Smooth muscle cell (in vitro differentiated cells): ENCODE data around the gene ERG28. TPM values are rescaled to one million over a fixed set of nuclear protein-coding genes. Genes with fewer than 3 reads are reported as not detected.

Experiments used
- DNase-seq: peaks from one replicate; lab custom pipeline; 2025; ENCODE audit not compliant: unreplicated experiment; lab: John Stamatoyannopoulos, UW
- H2AFZ ChIP-seq: fragments of 200-600 bp; sonication (generic); 2 replicates; pipeline ENCODE4 v1.6.0; 2016; ENCODE audit warnings: antibody characterized with exemption, low read depth, mild to moderate bottlenecking
- H3F3A ChIP-seq: fragments of 200-600 bp; sonication (generic); 2 replicates; pipeline ENCODE4 v1.6.0; 2017; ENCODE audit warnings: antibody characterized with exemption, low read depth
- H3K27ac ChIP-seq: fragments of 200-600 bp; sonication (generic); 2 replicates; pipeline ENCODE4 v1.5.1; 2016; ENCODE audit warnings: low read depth, mild to moderate bottlenecking
- H3K27me3 ChIP-seq: fragments of 200-600 bp; sonication (generic); 2 replicates; pipeline ENCODE4 v1.6.1; 2016; ENCODE audit warnings: low read depth, mild to moderate bottlenecking
- H3K36me3 ChIP-seq: fragments of 200-600 bp; sonication (generic); 2 replicates; pipeline ENCODE4 v1.5.1; 2016; ENCODE audit warnings: low read depth
- H3K4me1 ChIP-seq: fragments of 200-600 bp; sonication (generic); 2 replicates; pipeline ENCODE4 v1.5.1; 2016; ENCODE audit warnings: low read depth
- H3K4me2 ChIP-seq: fragments of 200-600 bp; sonication (generic); 2 replicates; pipeline ENCODE4 v1.6.0; 2016; ENCODE audit warnings: mild to moderate bottlenecking
- H3K4me3 ChIP-seq: fragments of 200-600 bp; sonication (generic); 2 replicates; pipeline ENCODE4 v1.5.1; 2016; ENCODE audit warnings: mild to moderate bottlenecking
- H3K79me2 ChIP-seq: fragments of 200-600 bp; sonication (generic); 2 replicates; pipeline ENCODE4 v1.6.0; 2016; ENCODE audit warnings: low read depth, mild to moderate bottlenecking
- H3K9ac ChIP-seq: fragments of 200-600 bp; sonication (generic); 2 replicates; pipeline ENCODE4 v1.6.0; 2016; ENCODE audit warnings: low read depth
- H3K9me3 ChIP-seq: fragments of 200-600 bp; sonication (generic); replicated peaks from 2 replicates; pipeline ENCODE4 v1.5.1; 2016; ENCODE audit warnings: low read depth
- H4K20me1 ChIP-seq: fragments of 200-600 bp; sonication (generic); 2 replicates; pipeline ENCODE4 v1.6.0; 2016; ENCODE audit warnings: low read depth
- WGBS: methylation state at CpG from one replicate; pipeline ENCODE4 v1.1.7; 2016; ENCODE audit warnings: low lambda C conversion rate; 5-methylcytosine and 5-hydroxymethylcytosine counted together
- polyA plus RNA-seq: library from polyadenylated mRNA; unstranded; fragments of >200 nt; fragmentation: Nextera tagmentation; extraction: Ambion mirVana; gene quantifications from 2 replicates; pipeline ENCODE4 v1.2.1, GENCODE V29; 2016
- total RNA-seq: library from RNA; depleted of rRNA; stranded (reverse); fragments of >200 nt; gene quantifications from 2 replicates; pipeline ENCODE4 v1.2.3, GENCODE V29; 2014
- TF ChIP-seq, protein P1 (sequence below): fragments of 200-600 bp; sonication (generic); IDR thresholded peaks from 2 replicates; pipeline ENCODE4 v1.5.1; 2017; ENCODE audit warnings: borderline replicate concordance, mild to moderate bottlenecking, antibody characterized with exemption; ENCODE audit not compliant: insufficient read depth, poor library complexity, severe bottlenecking

Gene ERG28
- total and polyA plus RNA-seq, 2 experiments from 2014 or later, result 35.0 to 44.9 TPM

DNA sequence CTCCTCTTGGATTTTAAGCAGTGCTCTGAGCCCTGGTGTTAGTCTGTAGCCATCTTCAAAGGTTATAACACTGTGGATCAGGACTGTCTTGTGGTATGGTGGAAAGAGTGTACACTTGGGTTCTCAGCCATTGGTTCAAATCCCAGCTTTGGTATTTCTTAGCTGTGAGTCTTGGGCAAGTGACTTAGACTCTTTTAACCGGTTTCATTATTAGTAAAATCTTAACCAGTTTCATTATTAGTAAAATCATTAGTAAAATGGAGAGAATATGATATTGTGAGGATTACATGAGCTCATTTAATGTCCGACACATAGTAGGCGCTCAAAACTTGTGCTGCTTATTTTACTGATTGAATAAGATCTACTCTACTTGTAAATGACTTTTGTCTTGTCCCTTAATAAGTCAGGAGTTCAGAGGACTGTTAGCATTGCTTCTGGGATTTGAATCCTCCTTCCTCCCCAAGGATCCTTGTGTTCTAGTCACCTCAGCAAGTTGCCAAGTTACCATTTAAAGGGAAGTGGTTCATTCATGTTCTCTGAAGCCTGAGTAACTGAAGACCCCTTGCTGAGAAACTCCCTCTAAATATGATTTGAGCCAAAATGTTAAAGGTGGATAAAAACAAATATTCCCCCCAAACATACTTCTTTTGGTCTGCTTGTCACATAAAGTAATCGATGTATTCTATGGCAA, 12.8 kb upstream of the ERG28 start:
- DNase-seq, result no peak

DNA sequence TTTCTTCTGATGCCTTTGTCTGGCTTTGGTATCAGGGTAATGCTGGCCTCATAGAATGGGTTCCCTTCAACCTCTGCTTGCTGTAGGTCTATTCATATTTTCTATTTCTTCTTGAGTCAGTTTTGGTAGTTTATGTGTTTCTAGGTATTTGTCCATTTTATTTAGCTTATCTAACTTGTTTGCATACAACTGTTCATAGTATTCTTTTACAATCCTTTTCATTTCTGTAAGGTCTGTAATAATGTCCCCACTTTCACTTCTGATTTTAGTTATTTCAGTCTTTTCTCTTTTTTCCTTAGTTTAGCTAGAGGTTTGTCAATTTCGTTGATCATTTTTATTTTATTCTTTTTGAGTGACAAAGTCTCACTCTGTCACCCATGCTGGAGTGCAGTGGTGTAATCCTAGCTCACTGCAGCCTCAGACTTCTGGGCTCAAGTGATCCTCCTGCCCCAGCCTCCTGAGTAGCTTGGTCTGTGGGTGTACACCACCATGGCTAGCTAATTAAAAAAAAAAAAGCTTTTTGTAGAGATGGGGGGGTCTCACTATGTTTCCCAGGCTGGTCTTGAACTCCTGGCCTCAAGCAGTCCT, 12.0 kb upstream of the ERG28 start:
- TF ChIP-seq, protein P1, sequence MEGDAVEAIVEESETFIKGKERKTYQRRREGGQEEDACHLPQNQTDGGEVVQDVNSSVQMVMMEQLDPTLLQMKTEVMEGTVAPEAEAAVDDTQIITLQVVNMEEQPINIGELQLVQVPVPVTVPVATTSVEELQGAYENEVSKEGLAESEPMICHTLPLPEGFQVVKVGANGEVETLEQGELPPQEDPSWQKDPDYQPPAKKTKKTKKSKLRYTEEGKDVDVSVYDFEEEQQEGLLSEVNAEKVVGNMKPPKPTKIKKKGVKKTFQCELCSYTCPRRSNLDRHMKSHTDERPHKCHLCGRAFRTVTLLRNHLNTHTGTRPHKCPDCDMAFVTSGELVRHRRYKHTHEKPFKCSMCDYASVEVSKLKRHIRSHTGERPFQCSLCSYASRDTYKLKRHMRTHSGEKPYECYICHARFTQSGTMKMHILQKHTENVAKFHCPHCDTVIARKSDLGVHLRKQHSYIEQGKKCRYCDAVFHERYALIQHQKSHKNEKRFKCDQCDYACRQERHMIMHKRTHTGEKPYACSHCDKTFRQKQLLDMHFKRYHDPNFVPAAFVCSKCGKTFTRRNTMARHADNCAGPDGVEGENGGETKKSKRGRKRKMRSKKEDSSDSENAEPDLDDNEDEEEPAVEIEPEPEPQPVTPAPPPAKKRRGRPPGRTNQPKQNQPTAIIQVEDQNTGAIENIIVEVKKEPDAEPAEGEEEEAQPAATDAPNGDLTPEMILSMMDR, result no peak
- WGBS, result 96% methylated on average over 1 of the region's 1 CpG
- Histone ChIP-seq H3K27ac (no peak overlapping the region), H3K36me3 (peaks cover 6% of the 10 kb centered on the region), H3F3A (no peaks in the 10 kb centered on the region), H3K9ac (no peak overlapping the region), H3K4me3 (no peak overlapping the region), H2AFZ (no peak overlapping the region), H3K27me3 (no peaks in the 10 kb centered on the region), H3K9me3 (no peaks in the 10 kb centered on the region), H3K4me2 (no peak overlapping the region), H3K4me1 (peaks cover 3% of the 10 kb centered on the region), H3K79me2 (peaks cover 7% of the 10 kb centered on the region), H4K20me1 (peaks cover 15% of the 10 kb centered on the region)
- no peak for DNase-seq

More for the DNA sequence above, 12.8 kb upstream of the ERG28 start:
- peaks cover 6% of the 10 kb centered on the region for H3K36me3 ChIP-seq
- no peaks in the 10 kb centered on the region for H3K9me3 ChIP-seq
- peaks cover 15% of the 10 kb centered on the region for H4K20me1 ChIP-seq
- no peaks in the 10 kb centered on the region for H3K27me3 ChIP-seq
- WGBS, result 97% methylated on average over 4 of the region's 4 CpGs
- peaks cover 3% of the 10 kb centered on the region for H3K4me1 ChIP-seq
- H3K79me2 ChIP-seq, result peaks cover 7% of the 10 kb centered on the region
- TF ChIP-seq, protein P1, result no peak
- no peaks in the 10 kb centered on the region for H3F3A ChIP-seq
- no peak overlapping the region for H3K4me2 ChIP-seq
- H3K9ac ChIP-seq, result no peak overlapping the region
- H2AFZ ChIP-seq, result no peak overlapping the region
- no peak overlapping the region for H3K4me3 ChIP-seq
- H3K27ac ChIP-seq, result no peak overlapping the region

DNA sequence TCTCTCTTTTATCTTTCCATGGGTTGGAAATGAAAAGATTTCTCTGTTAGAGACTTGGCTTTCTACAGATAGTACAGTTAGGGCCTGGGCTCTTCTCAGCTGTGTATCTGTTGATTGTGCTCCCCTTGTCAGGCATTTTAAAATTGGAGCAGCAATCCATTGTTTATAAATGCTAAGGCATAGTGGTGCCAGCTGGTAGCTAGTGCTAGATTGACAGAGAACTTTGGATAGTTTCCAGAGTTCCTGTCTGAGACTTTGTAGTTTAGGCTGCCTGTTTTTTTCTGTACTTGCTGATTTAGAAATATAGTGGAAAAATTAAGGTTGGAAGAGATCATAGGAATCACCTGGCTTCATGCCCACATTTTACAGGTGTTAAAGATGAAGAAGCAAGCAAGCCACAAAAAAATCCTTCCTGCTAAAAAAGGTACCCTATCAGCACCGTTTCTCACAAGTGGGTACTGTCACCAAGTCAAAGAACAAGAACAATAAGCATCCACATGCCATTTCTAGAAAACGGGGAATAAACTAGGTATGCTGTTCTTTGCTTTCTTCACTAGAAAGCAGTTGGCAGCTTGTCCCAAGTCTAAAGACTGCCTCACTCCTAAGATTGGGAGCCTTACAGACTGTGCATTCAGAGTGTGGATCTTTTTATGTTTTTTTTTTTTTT, 6.6 kb upstream of the ERG28 start:
- H3K27ac ChIP-seq, result no peak overlapping the region
- H3K27me3 ChIP-seq, result no peaks in the 10 kb centered on the region
- no peak for DNase-seq
- H3K36me3 ChIP-seq, result peaks cover 6% of the 10 kb centered on the region
- 93% methylated on average over 2 of the region's 2 CpGs for WGBS
- no peak overlapping the region for H3K4me2 ChIP-seq
- peaks cover under 1% of the 10 kb centered on the region for H3K4me1 ChIP-seq
- no peak overlapping the region for H3K4me3 ChIP-seq
- H2AFZ ChIP-seq, result no peak overlapping the region
- TF ChIP-seq, protein P1, result no peak
- peaks cover 7% of the 10 kb centered on the region for H3K79me2 ChIP-seq
- no peaks in the 10 kb centered on the region for H3K9me3 ChIP-seq
- no peaks in the 10 kb centered on the region for H4K20me1 ChIP-seq
- H3K9ac ChIP-seq, result no peak overlapping the region
- H3F3A ChIP-seq, result no peaks in the 10 kb centered on the region
